Vagina (tissue), 2 donors: ENCODE data around the gene GABBR2.

Experiments used
- CTCF ChIP-seq, 3 experiments: fragments of 450-650 bp in 2 of 3; fragments of 200-600 bp in 1 of 3; sonication (generic) in 1 of 3; IDR thresholded peaks; one replicate each; pipeline ENCODE4 v1.5.1; 2017 to 2019; ENCODE audit warnings: antibody characterized with exemption in 3 of 3, mild to moderate bottlenecking in 2 of 3, moderate library complexity in 2 of 3
- POLR2A ChIP-seq, 2 donors: fragments of 450-650 bp; IDR thresholded peaks; one replicate each; pipeline ENCODE4 v1.6.1; 2017; ENCODE audit warnings: antibody characterized with exemption in 2 of 2, mild to moderate bottlenecking in 2 of 2, moderate library complexity in 2 of 2
- POLR2AphosphoS5 ChIP-seq, 2 donors: sonication (generic); formaldehyde crosslinking; IDR thresholded peaks; one replicate each; pipeline ENCODE4 v1.9.0; 2017; ENCODE audit warnings: antibody characterized with exemption in 2 of 2, mild to moderate bottlenecking in 2 of 2, low read depth in 1 of 2; ENCODE audit not compliant: insufficient read depth in 1 of 2

GRCh38 chr9:98569491-98569890 is 139.2 kb downstream of the GABBR2 start:
- TF ChIP-seq POLR2AphosphoS5 (IDR thresholded peaks at IDR 0.05; ENCODE audit: insufficient read depth in 1 of 2, low read depth in 1 of 2) (no peak), CTCF (IDR thresholded peaks at IDR 0.05) (no peak), POLR2A (IDR thresholded peaks at IDR 0.05) (no peak)
